Gastrocnemius medialis (tissue), 4 donors: ENCODE data around the gene EPAS1. TPM values are rescaled to one million over a fixed set of nuclear protein-coding genes. Genes with fewer than 3 reads are reported as not detected.

Experiments
- ATAC-seq, 2 donors: fragments of 150-250 bp; one replicate each; pipeline ENCODE4 v1.9.1; 2016
- DNase-seq, 2 donors: peaks; one replicate each; pipeline ENCODE4 v3.0.0-alpha.2; 2019
- H3K27ac ChIP-seq, 4 donors: fragments of 200-600 bp; sonication (generic); 1 replicate in 1 of 4; 2 replicates in 3 of 4; pipeline ENCODE4 v1.5.1; 2016 to 2018; ENCODE audit warnings: mild to moderate bottlenecking in 2 of 4, moderate library complexity in 1 of 4
- H3K27me3 ChIP-seq, 3 donors: fragments of 200-600 bp; sonication (generic) in 2 of 3; 1 replicate in 1 of 3; 2 replicates in 2 of 3; pipeline versions ENCODE4 v1.5.1 to v1.6.0; 2016 to 2019; ENCODE audit warnings: mild to moderate bottlenecking in 1 of 3, moderate library complexity in 1 of 3
- H3K36me3 ChIP-seq, 2 donors: fragments of 200-600 bp; sonication (generic) in 1 of 2; one replicate each; pipeline ENCODE4 v1.5.1; 2017 to 2018
- H3K4me1 ChIP-seq, 2 donors: fragments of 200-600 bp; sonication (generic) in 1 of 2; one replicate each; pipeline ENCODE4 v1.5.1; 2016 to 2017; ENCODE audit warnings: mild to moderate bottlenecking in 2 of 2
- H3K4me3 ChIP-seq, 4 donors: fragments of 200-600 bp; sonication (generic) in 3 of 4; 1 replicate in 1 of 4; 2 replicates in 3 of 4; pipeline ENCODE4 v1.5.1; 2016 to 2019; ENCODE audit warnings: mild to moderate bottlenecking in 2 of 4
- H3K9me3 ChIP-seq, 3 donors: fragments of 200-600 bp; sonication (generic) in 2 of 3; 1 replicate in 1 of 3; 2 replicates in 2 of 3; pipeline ENCODE4 v1.5.1; 2016 to 2019
- POLR2A ChIP-seq, 2 donors: fragments of 450-650 bp; IDR thresholded peaks; one replicate each; pipeline ENCODE4 v1.6.1; 2017; ENCODE audit warnings: antibody characterized with exemption in 2 of 2, mild to moderate bottlenecking in 2 of 2, moderate library complexity in 2 of 2
- in situ Hi-C, 4 donors: fragments of 200-750 bp; cut with MboI; loops; one replicate each; pipeline versions ENCODE4 v1.15.0 to v1.8.0; 2017; ENCODE audit warnings: low sequenced_read_pairs in 4 of 4
- intact Hi-C: fragments of 100-400 bp; cut with DNase I; formaldehyde crosslinking; loops from one replicate; pipeline ENCODE4 v1.15.1; 2023; ENCODE audit warnings: low total_unique reads
- total RNA-seq, 4 donors: library from RNA; depleted of rRNA; stranded (reverse); fragments of >200 nt; gene quantifications; one replicate each; pipeline versions ENCODE4 v1.1.0 to v1.2.3, GENCODE V29; 2016
- TF ChIP-seq, protein P1 (sequence below), 5 experiments: fragments of 450-650 bp in 3 of 5; fragments of 200-600 bp in 2 of 5; sonication (generic) in 2 of 5; IDR thresholded peaks in 4 of 5; conservative IDR thresholded peaks in 1 of 5; 1 replicate in 4 of 5; 2 replicates in 1 of 5; pipeline ENCODE4 v1.5.1; 2016 to 2019; ENCODE audit warnings: antibody characterized with exemption in 5 of 5, mild to moderate bottlenecking in 3 of 5, moderate library complexity in 3 of 5

The EPAS1 gene
- total RNA-seq, 4 donors from 2014 or later = 61.5 to 95.1 (median 90.0) TPM

DNA sequence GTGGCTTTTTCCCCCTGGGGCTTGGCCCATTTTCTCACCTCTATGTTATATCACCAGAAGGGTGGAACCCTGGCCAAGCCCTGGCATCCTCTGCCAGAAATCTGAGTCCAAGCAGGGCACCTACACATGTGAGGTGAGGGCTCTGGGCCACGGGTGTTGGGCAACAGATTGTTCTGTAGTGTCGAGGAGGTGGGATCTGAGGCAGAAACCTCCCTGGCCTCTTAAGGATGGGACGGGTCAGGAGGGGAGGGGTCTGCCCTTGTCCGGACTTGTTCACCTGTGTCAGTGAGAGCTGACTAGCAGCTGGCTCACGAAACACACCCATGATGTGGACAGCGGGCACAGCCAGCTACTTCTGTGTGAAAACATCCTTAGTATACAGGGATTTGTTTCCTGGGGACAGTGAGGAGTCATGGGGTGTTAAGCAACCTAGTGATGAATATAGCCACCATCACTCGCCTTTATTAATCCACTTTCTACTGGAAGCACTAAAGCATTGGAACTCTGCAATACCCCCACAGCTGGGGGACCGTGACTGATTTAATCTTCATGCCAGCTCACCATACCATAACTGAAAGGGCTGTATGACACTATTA lies 35.6 kb downstream of the EPAS1 start:
- no peaks in the 10 kb centered on the region for H3K9me3 ChIP-seq
- intact Hi-C loops = no loop called here
- no peaks in the 10 kb centered on the region for H3K36me3 ChIP-seq
- H3K4me3 ChIP-seq = no peak overlapping the region
- in situ Hi-C loops = no loop called here
- peak overlapping the region; percentile 75 to 78 (median 77) for H3K27ac ChIP-seq
- TF ChIP-seq POLR2A (IDR thresholded peaks at IDR 0.05) = no peak
- TF ChIP-seq, protein P1, sequence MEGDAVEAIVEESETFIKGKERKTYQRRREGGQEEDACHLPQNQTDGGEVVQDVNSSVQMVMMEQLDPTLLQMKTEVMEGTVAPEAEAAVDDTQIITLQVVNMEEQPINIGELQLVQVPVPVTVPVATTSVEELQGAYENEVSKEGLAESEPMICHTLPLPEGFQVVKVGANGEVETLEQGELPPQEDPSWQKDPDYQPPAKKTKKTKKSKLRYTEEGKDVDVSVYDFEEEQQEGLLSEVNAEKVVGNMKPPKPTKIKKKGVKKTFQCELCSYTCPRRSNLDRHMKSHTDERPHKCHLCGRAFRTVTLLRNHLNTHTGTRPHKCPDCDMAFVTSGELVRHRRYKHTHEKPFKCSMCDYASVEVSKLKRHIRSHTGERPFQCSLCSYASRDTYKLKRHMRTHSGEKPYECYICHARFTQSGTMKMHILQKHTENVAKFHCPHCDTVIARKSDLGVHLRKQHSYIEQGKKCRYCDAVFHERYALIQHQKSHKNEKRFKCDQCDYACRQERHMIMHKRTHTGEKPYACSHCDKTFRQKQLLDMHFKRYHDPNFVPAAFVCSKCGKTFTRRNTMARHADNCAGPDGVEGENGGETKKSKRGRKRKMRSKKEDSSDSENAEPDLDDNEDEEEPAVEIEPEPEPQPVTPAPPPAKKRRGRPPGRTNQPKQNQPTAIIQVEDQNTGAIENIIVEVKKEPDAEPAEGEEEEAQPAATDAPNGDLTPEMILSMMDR (IDR thresholded peaks at IDR 0.05 in 4 of 5, conservative IDR thresholded peaks at IDR 0.05 in 1 of 5) = no peak
- H3K4me1 ChIP-seq = peaks cover 84 to 95% of the 10 kb centered on the region in 2 donors
- no peak for DNase-seq
- no peaks in the 10 kb centered on the region for H3K27me3 ChIP-seq
- ATAC-seq = peak; percentile 21 to 30

DNA sequence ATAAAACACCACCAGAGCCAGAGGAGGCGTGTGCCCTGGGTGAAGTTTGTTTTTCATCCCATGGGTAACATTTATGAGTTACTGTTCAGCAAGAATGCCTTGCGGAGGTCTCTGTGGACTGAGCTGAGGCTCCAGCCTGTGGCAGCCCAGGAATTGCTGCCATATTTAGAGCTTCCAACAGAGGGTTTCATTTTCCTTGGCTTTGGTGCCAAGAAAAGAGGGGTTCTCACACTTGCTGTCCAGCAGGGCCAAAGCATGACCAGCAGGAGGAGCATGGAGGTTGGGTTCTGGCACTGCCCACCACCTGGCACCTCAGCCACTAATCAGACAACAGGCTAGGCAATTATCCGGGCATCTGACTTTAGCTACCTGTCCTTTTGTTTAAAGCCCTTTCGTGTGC lies 36.7 kb downstream of the EPAS1 start:
- no peaks in the 10 kb centered on the region for H3K9me3 ChIP-seq
- H3K36me3 ChIP-seq = no peaks in the 10 kb centered on the region
- in situ Hi-C loops = no loop called here
- TF ChIP-seq, protein P1 (IDR thresholded peaks at IDR 0.05 in 4 of 5, conservative IDR thresholded peaks at IDR 0.05 in 1 of 5) = peak in 2 of 5 experiments; percentile 28 to 30
- TF ChIP-seq POLR2A (IDR thresholded peaks at IDR 0.05) = no peak
- DNase-seq = no peak
- no peak for ATAC-seq
- no peak overlapping the region for H3K4me3 ChIP-seq
- H3K4me1 ChIP-seq = peaks cover 94 to 98% of the 10 kb centered on the region in 2 donors
- no peaks in the 10 kb centered on the region for H3K27me3 ChIP-seq
- intact Hi-C loops = loop anchor here (2.0 kb wide), 1 partner anchor 37 kb away; the partner anchor contains the start of gene EPAS1
- peak overlapping the region; percentile 75 to 78 (median 77) for H3K27ac ChIP-seq

DNA sequence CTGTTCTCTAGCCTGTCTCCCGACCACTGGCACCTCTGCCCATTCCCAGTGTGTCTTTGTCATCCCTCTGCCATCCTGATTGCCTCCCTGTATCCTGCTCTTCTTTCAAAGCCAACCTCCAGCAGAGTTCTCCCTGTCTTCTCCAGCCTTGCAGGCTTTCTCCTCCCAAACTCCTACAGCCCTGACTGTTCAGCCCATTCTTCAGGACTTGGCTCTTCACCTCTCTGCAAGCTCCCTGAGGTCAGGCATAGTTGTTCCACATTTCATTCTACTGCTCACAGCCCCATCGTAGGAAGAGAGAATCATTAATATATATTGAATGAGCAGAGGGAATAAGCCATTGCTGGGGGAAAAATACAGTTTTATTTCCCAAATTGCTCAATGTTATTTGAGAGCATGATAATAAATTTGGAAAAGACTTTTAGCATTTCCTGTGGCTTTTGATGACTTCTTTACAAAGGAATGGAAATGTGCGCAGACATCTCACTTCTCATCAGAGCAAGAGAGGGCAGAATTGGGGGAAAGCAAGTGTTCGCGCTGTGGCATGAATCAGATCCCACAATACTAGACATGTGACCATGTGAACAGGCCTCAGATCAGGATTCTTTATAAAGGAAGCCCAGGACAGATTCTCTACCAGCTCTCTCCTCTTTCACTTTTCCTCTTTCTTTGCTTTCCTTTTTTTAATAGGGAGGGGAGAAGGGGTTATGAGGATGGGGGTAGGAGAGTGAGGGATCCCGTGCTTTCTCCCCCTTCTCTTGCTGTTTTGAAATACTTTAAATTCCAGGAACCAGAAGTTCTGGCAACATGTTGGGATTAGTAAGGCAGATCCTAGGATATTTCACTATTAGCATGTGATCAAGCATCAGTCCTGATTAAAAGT lies 37.4 kb downstream of the EPAS1 start:
- TF ChIP-seq, protein P1 (IDR thresholded peaks at IDR 0.05 in 4 of 5, conservative IDR thresholded peaks at IDR 0.05 in 1 of 5) = no peak
- no peak for TF ChIP-seq POLR2A (IDR thresholded peaks at IDR 0.05)
- DNase-seq (no peak), ATAC-seq (peak; percentile 37 to 40)
- in situ Hi-C loops = no loop called here
- no peaks in the 10 kb centered on the region for H3K36me3 ChIP-seq
- intact Hi-C loops = loop anchor here (2.0 kb wide), 1 partner anchor 38 kb away; the partner anchor contains the start of gene EPAS1
- peak overlapping the region; percentile 75 to 78 (median 77) for H3K27ac ChIP-seq
- peaks cover 92 to 99% of the 10 kb centered on the region in 2 donors for H3K4me1 ChIP-seq
- H3K4me3 ChIP-seq = peak overlapping the region in 3 of 4 donors; percentile 14 to 35 (median 35)
- no peaks in the 10 kb centered on the region for H3K27me3 ChIP-seq
- H3K9me3 ChIP-seq = no peaks in the 10 kb centered on the region

DNA sequence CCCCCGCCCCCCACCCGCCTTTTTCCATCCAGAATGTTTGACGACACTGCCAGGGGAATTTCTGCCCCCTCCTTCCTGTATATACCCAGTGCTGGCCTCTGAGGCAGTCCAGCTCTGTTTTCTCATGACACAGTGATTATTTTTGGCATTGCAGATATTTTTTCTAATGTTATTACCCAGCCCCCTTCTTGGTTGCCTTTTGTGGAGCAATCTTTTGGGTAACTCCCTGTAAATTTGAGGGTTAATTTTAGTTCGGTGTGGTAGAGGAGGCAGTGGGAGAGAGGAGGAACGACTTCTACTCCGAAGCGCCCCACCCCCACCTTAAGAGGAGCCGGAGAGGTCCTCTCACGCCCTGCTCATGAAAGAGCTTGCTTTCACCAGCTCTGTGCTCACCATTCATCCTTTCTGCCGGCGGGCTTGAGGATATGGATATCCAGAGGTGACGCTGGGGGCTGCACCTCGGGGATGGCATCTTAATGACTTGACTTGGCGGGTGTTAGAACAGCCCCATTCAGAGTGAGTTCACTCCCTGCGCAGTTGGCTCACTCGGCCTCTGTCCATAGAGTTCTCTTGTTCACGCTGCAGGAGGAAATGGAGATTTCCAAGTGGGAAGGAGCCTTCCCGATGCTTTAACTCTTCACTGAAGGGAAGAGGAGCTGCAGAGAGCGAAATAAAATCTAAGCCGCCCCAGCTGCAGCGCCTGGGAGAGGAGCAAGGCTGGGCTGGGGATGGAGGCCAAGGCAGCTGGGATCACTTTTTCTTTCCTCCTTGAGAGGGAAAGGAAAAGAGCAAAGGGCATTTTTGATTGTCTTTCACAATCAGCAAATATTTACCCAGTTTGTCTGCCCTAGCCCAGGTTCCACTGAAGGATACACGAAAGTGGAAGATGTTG lies 38.4 kb downstream of the EPAS1 start:
- Histone ChIP-seq H3K4me3 (peak overlapping the region; percentile 15 to 35 (median 35)), H3K27me3 (no peaks in the 10 kb centered on the region)
- in situ Hi-C loops = no loop called here

More for the DNA sequence above, 38.4 kb downstream of the EPAS1 start:
- no peak for TF ChIP-seq POLR2A (IDR thresholded peaks at IDR 0.05)
- TF ChIP-seq, protein P1 (IDR thresholded peaks at IDR 0.05 in 4 of 5, conservative IDR thresholded peaks at IDR 0.05 in 1 of 5) = no peak
- peak in 1 of 2 donors; percentile 21 for ATAC-seq
- intact Hi-C loops = loop anchor here (2.0 kb wide), 1 partner anchor 39 kb away; the partner anchor contains the start of gene EPAS1
- H3K27ac ChIP-seq = peak overlapping the region; percentile 75 to 78 (median 77)
- peaks cover 87 to 97% of the 10 kb centered on the region in 2 donors for H3K4me1 ChIP-seq
- DNase-seq = no peak
- H3K36me3 ChIP-seq = no peaks in the 10 kb centered on the region
- no peaks in the 10 kb centered on the region for H3K9me3 ChIP-seq
